Nephron progenitor cell (in vitro differentiated cells): ENCODE data around the gene TRPC3.
A peak's percentile ranks its signal among the peaks of the same experiment; 100 is the strongest.

Source experiments
- DNase-seq: peaks from one replicate; pipeline ENCODE4 v3.0.0; 2021
- H3K27ac Mint-ChIP-seq: 2 replicates; pipeline ENCODE4 v1.8.0; 2021; ENCODE audit warnings: mild to moderate bottlenecking, moderate library complexity, mixed read lengths
- H3K27me3 Mint-ChIP-seq: 2 replicates; pipeline ENCODE4 v1.8.0; 2021; ENCODE audit warnings: mild to moderate bottlenecking, low read depth, mixed read lengths; ENCODE audit not compliant: poor library complexity
- H3K36me3 Mint-ChIP-seq: 2 replicates; pipeline ENCODE4 v1.8.0; 2021; ENCODE audit warnings: low read depth, mixed read lengths
- H3K4me1 Mint-ChIP-seq: 2 replicates; pipeline ENCODE4 v1.8.0; 2021; ENCODE audit warnings: mixed read lengths
- H3K4me3 Mint-ChIP-seq: 2 replicates; pipeline ENCODE4 v1.8.0; 2021; ENCODE audit warnings: mild to moderate bottlenecking, moderate library complexity, mixed read lengths
- H3K9me3 Mint-ChIP-seq: 2 replicates; pipeline ENCODE4 v1.8.0; 2021; ENCODE audit warnings: mild to moderate bottlenecking, moderate library complexity, mixed read lengths
- TF ChIP-seq, protein P1 (sequence below): fragments of 200-600 bp; sonication (generic); IDR thresholded peaks from 2 replicates; pipeline ENCODE4 v1.5.0; 2021; ENCODE audit warnings: antibody characterized with exemption

TRPC3 gene

DNA sequence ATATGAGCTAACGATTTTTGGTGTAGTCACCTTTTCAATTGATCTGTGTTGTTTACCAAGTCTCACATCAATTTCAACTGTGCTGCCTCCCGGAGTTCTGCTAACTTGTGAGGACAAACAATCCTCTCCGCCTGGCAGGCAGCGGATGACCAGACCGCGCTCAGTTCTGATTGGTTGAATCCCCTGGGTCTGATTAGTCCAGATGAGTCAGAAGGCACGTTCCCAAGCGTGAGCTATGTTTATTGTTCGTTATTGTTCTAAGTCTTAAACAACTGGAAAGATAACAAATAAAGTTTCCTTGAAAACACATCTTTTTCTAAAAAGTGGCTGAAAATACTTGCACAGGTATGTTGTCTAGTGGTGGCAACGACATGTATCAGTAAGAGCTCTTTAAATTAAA lies 37.9 kb upstream of the TRPC3 start:
- Mint-ChIP-seq H3K36me3 (no peaks in the 10 kb centered on the region), H3K4me3 (no peak overlapping the region), H3K9me3 (peaks cover 3% of the 10 kb centered on the region), H3K4me1 (peaks cover 11% of the 10 kb centered on the region), H3K27me3 (peaks cover 6% of the 10 kb centered on the region), H3K27ac (peak overlapping the region; percentile 46)
- no peak for DNase-seq
- TF ChIP-seq, protein P1, sequence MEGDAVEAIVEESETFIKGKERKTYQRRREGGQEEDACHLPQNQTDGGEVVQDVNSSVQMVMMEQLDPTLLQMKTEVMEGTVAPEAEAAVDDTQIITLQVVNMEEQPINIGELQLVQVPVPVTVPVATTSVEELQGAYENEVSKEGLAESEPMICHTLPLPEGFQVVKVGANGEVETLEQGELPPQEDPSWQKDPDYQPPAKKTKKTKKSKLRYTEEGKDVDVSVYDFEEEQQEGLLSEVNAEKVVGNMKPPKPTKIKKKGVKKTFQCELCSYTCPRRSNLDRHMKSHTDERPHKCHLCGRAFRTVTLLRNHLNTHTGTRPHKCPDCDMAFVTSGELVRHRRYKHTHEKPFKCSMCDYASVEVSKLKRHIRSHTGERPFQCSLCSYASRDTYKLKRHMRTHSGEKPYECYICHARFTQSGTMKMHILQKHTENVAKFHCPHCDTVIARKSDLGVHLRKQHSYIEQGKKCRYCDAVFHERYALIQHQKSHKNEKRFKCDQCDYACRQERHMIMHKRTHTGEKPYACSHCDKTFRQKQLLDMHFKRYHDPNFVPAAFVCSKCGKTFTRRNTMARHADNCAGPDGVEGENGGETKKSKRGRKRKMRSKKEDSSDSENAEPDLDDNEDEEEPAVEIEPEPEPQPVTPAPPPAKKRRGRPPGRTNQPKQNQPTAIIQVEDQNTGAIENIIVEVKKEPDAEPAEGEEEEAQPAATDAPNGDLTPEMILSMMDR, result no peak

DNA sequence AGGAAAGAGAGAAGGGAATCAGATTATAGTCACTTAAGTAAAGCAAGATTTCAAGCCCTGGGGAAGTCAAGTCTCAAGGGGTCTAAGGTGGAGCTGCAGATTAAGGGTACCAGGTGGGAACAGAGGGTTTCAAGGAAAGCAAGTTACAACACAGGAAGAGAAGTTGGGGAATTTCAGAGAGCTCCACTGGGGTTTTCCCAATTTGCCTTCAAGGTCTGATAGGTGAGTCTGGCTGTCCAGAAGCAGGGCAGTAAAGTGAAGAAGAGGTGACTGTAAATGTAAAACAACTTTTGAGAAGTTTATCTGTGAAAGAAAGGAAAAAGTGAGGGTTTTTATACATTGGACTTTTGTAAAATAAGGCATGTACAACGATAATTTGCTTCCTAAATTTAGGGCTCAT lies 37.1 kb upstream of the TRPC3 start:
- peaks cover 6% of the 10 kb centered on the region for H3K27me3 Mint-ChIP-seq
- no peak overlapping the region for H3K4me3 Mint-ChIP-seq
- peaks cover 9% of the 10 kb centered on the region for H3K4me1 Mint-ChIP-seq
- TF ChIP-seq, protein P1, result no peak
- H3K36me3 Mint-ChIP-seq, result no peaks in the 10 kb centered on the region
- H3K9me3 Mint-ChIP-seq, result peaks cover 3% of the 10 kb centered on the region
- no peak for DNase-seq
- no peak overlapping the region for H3K27ac Mint-ChIP-seq

DNA sequence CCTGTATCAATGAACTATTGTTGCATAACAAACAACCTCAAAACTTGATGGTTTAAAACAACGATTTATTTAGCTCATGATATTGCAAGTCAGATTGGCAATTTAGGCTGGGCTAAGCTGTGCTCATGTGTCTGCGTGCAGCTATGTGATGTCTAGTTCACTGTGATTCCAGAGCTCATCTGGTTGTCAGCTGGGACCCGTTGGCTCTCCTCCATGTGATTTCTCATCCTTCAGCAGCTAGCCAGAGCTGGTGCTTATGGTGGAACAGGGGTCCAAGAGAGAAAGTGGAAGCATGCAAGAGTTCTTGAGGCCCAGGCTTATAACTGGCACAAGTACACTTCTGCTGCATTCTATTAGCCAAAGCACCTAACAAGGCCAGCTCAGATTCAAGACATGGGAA lies 28.8 kb upstream of the TRPC3 start:
- Mint-ChIP-seq H3K4me3 (no peak overlapping the region), H3K4me1 (peaks cover 6% of the 10 kb centered on the region), H3K9me3 (no peaks in the 10 kb centered on the region), H3K36me3 (no peaks in the 10 kb centered on the region), H3K27me3 (no peaks in the 10 kb centered on the region), H3K27ac (no peak overlapping the region)
- DNase-seq, result no peak
- TF ChIP-seq, protein P1, result no peak

DNA sequence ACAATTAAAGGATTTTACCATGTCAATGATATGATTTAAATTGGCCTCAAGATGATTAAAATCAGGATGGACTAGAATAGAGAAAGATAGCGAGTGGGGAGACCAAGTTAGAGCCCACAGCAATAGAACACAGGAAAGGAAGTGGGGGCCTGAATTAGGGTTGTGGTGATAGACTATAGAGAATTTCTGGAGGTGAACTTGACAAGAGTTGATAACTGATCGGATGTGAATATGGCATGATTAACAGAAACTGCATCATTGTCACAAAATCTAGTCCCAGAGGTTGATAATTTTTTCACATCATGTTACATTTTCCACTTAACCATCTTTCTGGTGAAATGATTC lies 26.3 kb upstream of the TRPC3 start:
- Mint-ChIP-seq H3K4me3 (no peak overlapping the region), H3K27ac (no peak overlapping the region), H3K4me1 (peaks cover 6% of the 10 kb centered on the region), H3K27me3 (no peaks in the 10 kb centered on the region), H3K9me3 (no peaks in the 10 kb centered on the region), H3K36me3 (no peaks in the 10 kb centered on the region)
- TF ChIP-seq, protein P1, result no peak
- DNase-seq, result no peak

DNA sequence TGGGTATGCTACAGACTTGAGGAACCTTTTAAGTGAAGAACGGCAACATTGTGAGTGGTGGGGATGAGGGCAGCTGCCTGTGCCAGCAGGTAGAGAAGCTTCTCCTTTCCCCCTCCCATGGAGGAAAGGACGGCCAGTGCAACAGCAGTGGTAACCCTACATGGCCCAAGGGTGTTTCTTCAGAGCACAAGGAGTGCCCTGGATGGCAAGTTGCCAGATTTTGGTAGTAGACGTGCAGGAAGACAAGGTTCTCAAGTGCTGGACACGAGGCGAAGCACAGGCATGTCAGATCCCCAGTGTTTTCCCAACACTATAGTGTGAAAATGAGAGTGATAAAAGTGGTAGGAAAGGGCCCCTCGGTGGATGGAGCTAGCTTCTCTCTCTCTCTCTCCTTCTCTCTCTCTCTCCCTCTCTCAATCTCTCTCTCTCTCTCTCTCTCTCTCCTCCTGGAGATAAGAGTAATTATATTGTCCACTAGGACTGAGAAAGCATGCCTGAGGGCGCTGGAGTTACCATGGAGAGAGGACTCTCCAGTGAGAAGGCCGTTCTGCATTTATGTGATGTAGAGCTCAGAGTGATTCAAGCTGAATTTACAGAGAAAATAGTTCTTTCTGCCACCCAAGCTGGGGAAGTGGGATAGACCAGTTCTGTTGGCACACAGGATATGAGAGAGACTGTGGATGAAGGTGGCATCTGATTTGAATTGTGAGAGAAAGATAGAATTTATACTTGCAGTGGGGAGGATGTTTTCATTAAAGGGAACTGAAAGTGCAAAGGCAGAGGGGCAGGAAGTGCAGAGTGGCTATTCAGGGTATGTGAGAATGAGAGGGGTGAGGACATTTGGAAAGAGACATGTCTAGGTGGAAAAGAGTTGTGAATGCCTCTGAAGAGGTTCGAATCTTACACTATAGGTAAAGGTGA lies 25.7 kb upstream of the TRPC3 start:
- Mint-ChIP-seq H3K36me3 (no peaks in the 10 kb centered on the region), H3K9me3 (no peaks in the 10 kb centered on the region), H3K27me3 (no peaks in the 10 kb centered on the region), H3K4me3 (no peak overlapping the region), H3K27ac (peak overlapping the region; percentile 7), H3K4me1 (peaks cover 6% of the 10 kb centered on the region)
- TF ChIP-seq, protein P1, result no peak
- DNase-seq, result no peak

DNA sequence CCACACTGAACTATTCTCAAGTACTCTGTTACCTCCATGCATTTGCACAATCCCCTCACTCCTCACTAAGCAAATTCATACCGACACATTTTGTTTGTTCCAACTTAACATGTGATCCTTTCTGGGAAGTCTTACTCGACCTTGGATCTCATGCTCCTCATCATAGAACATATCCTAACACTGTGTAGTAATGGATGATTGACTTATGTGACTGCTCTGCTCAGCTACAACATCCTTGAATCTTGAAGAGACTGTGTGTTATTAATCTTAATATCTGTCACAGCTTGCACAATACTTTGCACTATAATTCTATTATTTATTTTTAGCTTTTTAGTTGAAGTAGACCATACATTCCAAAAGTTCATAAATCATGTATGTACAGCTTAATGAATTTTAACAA lies 23.9 kb upstream of the TRPC3 start:
- no peak overlapping the region for H3K4me3 Mint-ChIP-seq
- H3K9me3 Mint-ChIP-seq, result no peaks in the 10 kb centered on the region
- no peaks in the 10 kb centered on the region for H3K27me3 Mint-ChIP-seq
- TF ChIP-seq, protein P1, result no peak
- no peak for DNase-seq
- H3K36me3 Mint-ChIP-seq, result no peaks in the 10 kb centered on the region
- H3K27ac Mint-ChIP-seq, result no peak overlapping the region
- H3K4me1 Mint-ChIP-seq, result peaks cover 13% of the 10 kb centered on the region
